ENCODE measurements around the gene GUCY1A1. TPM values are rescaled to one million over a fixed set of nuclear protein-coding genes. Genes with fewer than 3 reads are reported as not detected.

The GUCY1A1 gene
- total RNA-seq, 1 donor, result not detected

DNA sequence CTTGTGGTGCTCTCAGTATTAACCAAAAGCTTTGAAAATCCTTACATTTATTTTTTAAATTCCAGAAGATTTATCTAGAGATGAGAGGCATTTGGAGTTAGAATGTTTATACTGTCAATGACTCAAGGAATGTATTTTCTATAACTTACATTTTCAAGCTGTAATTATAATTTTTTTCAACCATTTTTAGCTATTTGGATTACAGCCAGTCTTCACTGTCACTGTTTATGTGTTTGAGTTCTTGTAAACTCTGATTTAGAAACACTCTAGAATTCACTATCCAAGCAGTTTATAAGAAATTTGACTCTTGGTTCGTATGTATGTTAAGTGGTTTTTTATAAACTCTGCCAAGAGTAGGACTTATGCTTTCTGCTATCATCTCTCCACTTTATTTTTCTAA lies 36.7 kb upstream of the GUCY1A1 start:
- H3K36me3 ChIP-seq (ENCODE audit: insufficient read depth, low read length), result no peaks in the 10 kb centered on the region
- H2AFZ ChIP-seq (ENCODE audit: low read length), result no peak overlapping the region
- DNase-seq (ENCODE audit: insufficient read length, low spot score, missing footprints), result no peak
- H3K9me3 ChIP-seq (ENCODE audit: low read depth, low read length), result no peaks in the 10 kb centered on the region
- no peaks in the 10 kb centered on the region for H4K20me1 ChIP-seq (ENCODE audit: insufficient read depth, low read length)
- H3K4me3 ChIP-seq (ENCODE audit: insufficient read depth, low read length), result no peak overlapping the region
- H3K27me3 ChIP-seq (ENCODE audit: insufficient read depth, low read length), result no peaks in the 10 kb centered on the region
- H3K4me1 ChIP-seq (ENCODE audit: insufficient read depth, low read length), result peaks cover 10% of the 10 kb centered on the region
- H3K4me2 ChIP-seq (ENCODE audit: insufficient read depth, low read length), result peak overlapping the region; percentile 41
- no peaks in the 10 kb centered on the region for H3K79me2 ChIP-seq (ENCODE audit: insufficient read depth, low read length)
- no peak overlapping the region for H3K27ac ChIP-seq (ENCODE audit: low read depth, low read length)
- TF ChIP-seq, protein P1, sequence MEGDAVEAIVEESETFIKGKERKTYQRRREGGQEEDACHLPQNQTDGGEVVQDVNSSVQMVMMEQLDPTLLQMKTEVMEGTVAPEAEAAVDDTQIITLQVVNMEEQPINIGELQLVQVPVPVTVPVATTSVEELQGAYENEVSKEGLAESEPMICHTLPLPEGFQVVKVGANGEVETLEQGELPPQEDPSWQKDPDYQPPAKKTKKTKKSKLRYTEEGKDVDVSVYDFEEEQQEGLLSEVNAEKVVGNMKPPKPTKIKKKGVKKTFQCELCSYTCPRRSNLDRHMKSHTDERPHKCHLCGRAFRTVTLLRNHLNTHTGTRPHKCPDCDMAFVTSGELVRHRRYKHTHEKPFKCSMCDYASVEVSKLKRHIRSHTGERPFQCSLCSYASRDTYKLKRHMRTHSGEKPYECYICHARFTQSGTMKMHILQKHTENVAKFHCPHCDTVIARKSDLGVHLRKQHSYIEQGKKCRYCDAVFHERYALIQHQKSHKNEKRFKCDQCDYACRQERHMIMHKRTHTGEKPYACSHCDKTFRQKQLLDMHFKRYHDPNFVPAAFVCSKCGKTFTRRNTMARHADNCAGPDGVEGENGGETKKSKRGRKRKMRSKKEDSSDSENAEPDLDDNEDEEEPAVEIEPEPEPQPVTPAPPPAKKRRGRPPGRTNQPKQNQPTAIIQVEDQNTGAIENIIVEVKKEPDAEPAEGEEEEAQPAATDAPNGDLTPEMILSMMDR (IDR thresholded peaks at IDR 0.05; ENCODE audit: extremely low read depth, low read depth, low read length), result no peak

DNA sequence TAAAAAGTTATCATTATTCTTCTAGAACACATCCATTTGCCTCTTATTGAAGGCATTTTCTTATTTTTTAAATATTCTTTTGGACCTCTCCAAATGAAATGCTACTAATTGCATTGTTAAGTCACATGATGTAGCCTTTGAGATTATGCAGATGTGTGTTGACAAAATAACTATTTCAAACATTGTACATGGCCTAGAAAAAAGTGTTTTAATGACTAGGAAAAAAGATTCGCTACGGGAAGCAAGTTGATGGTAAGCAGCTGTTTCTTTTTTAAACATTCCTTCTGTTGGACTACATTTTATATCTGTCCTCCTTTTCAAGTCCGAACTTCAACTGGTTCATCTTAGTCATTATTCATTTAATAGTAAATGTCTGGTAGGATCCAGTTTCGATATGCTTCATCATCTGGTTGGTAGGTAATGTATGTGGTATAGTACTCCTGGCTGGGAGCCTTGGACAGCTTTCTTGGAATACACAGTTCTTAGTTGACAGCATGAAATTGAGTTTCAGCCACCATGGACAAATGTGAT lies 34.3 kb upstream of the GUCY1A1 start:
- TF ChIP-seq, protein P1 (IDR thresholded peaks at IDR 0.05; ENCODE audit: extremely low read depth, low read depth, low read length), result no peak
- H4K20me1 ChIP-seq (ENCODE audit: insufficient read depth, low read length), result no peaks in the 10 kb centered on the region
- no peak overlapping the region for H3K27ac ChIP-seq (ENCODE audit: low read depth, low read length)
- no peaks in the 10 kb centered on the region for H3K9me3 ChIP-seq (ENCODE audit: low read depth, low read length)
- H3K79me2 ChIP-seq (ENCODE audit: insufficient read depth, low read length), result no peaks in the 10 kb centered on the region
- H3K4me2 ChIP-seq (ENCODE audit: insufficient read depth, low read length), result no peak overlapping the region
- no peaks in the 10 kb centered on the region for H3K27me3 ChIP-seq (ENCODE audit: insufficient read depth, low read length)
- peaks cover 10% of the 10 kb centered on the region for H3K4me1 ChIP-seq (ENCODE audit: insufficient read depth, low read length)
- H2AFZ ChIP-seq (ENCODE audit: low read length), result no peak overlapping the region
- no peak for DNase-seq (ENCODE audit: insufficient read length, low spot score, missing footprints)
- H3K4me3 ChIP-seq (ENCODE audit: insufficient read depth, low read length), result no peak overlapping the region
- H3K36me3 ChIP-seq (ENCODE audit: insufficient read depth, low read length), result no peaks in the 10 kb centered on the region

DNA sequence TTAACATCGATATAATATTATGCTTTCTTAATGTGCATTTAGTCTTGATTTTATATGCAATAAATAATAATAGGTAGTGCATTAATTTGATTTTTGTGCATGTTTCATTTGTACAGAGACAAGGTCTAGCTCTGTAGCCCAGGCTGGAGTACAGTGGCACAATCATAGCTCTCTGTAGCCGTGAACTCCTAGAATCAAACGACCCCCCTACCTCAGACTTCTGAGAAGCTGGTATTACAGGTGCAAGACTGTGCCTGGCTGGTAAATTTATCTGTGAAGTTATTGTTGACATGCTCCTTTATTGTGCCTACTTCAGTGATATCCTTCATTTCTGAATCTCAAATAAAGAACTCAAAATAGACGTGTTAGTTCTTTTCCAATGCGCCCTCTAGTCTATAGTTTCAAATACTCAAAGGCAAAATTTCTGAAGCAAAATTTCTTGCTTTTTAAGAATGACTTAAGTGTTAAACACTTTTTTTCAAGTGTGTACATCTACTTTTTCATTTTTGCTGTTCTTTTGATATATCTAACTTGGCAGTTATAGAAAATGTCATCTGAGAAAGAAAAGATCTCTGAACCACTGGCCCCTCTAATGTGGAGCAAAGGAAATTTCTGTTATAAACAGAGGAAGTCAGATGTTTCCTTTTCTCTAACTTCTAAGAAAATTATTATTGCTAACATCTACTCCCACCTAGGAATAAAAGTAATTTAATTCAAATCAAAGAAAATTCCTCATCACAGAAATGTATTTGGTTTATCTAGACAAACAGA lies 28.3 kb upstream of the GUCY1A1 start:
- no peak overlapping the region for H2AFZ ChIP-seq (ENCODE audit: low read length)
- no peaks in the 10 kb centered on the region for H3K9me3 ChIP-seq (ENCODE audit: low read depth, low read length)
- H3K4me1 ChIP-seq (ENCODE audit: insufficient read depth, low read length), result no peaks in the 10 kb centered on the region
- no peak overlapping the region for H3K27ac ChIP-seq (ENCODE audit: low read depth, low read length)
- H3K27me3 ChIP-seq (ENCODE audit: insufficient read depth, low read length), result no peaks in the 10 kb centered on the region
- no peaks in the 10 kb centered on the region for H4K20me1 ChIP-seq (ENCODE audit: insufficient read depth, low read length)
- H3K79me2 ChIP-seq (ENCODE audit: insufficient read depth, low read length), result no peaks in the 10 kb centered on the region
- H3K4me3 ChIP-seq (ENCODE audit: insufficient read depth, low read length), result no peak overlapping the region
- TF ChIP-seq, protein P1 (IDR thresholded peaks at IDR 0.05; ENCODE audit: extremely low read depth, low read depth, low read length), result no peak
- no peaks in the 10 kb centered on the region for H3K36me3 ChIP-seq (ENCODE audit: insufficient read depth, low read length)
- no peak for DNase-seq (ENCODE audit: insufficient read length, low spot score, missing footprints)
- H3K4me2 ChIP-seq (ENCODE audit: insufficient read depth, low read length), result no peak overlapping the region

DNA sequence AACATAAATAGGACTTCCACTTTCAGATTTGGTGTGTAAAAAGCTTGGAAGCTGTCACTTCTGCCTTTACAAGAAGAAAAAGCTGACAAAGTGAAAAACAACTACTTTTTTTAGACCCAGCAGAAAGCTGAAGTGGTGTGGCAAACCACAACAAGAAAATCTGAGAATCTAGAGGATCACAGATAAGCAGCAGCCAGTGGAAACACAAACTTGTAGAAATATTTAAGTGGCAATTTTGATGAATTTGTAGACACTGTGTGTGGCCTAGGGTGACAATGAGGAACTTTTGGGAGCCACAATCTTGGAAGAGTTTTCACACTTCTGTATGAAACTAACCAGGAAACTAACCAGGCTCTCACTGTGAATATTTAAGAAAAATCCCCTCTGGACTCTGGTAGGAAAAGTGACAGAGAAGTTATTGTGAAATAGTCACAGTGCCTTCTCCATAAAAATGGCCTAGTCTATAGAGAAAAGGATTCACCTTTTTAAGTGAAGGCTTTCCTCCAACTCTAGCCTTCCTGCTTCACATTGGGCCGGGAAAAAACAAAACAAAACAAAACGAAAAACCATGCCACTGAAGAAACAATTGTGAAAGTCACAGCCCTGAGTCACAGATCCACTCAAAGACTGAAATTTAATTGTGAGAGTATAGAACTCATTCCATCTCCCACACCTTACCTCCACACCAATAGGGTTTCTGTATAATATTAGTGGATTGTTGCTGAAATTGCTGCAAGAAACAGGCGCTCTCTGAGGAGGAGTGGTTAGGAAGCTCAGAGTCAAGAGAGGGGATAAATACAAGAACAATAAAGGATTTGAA lies 26.7 kb upstream of the GUCY1A1 start:
- Histone ChIP-seq H3K27me3 (ENCODE audit: insufficient read depth, low read length) (no peaks in the 10 kb centered on the region), H3K4me2 (ENCODE audit: insufficient read depth, low read length) (no peak overlapping the region), H3K4me3 (ENCODE audit: insufficient read depth, low read length) (no peak overlapping the region), H3K4me1 (ENCODE audit: insufficient read depth, low read length) (no peaks in the 10 kb centered on the region), H3K27ac (ENCODE audit: low read depth, low read length) (no peak overlapping the region), H3K36me3 (ENCODE audit: insufficient read depth, low read length) (no peaks in the 10 kb centered on the region), H3K79me2 (ENCODE audit: insufficient read depth, low read length) (no peaks in the 10 kb centered on the region), H4K20me1 (ENCODE audit: insufficient read depth, low read length) (no peaks in the 10 kb centered on the region), H2AFZ (ENCODE audit: low read length) (no peak overlapping the region), H3K9me3 (ENCODE audit: low read depth, low read length) (no peaks in the 10 kb centered on the region)
- DNase-seq (ENCODE audit: insufficient read length, low spot score, missing footprints), result peak; percentile 49
- TF ChIP-seq, protein P1 (IDR thresholded peaks at IDR 0.05; ENCODE audit: extremely low read depth, low read depth, low read length), result no peak

All from osteoblast (primary cell).